GM21381 (cell line): ENCODE results near the gene APP.

Experiments used
- ATAC-seq: cut with Tn5 transposase; IDR thresholded peaks from one replicate; pipeline ENCODE4 v1.9.1; 2021; ENCODE audit warnings: mild to moderate bottlenecking, moderate library complexity; ENCODE audit not compliant: unreplicated experiment

APP gene

DNA sequence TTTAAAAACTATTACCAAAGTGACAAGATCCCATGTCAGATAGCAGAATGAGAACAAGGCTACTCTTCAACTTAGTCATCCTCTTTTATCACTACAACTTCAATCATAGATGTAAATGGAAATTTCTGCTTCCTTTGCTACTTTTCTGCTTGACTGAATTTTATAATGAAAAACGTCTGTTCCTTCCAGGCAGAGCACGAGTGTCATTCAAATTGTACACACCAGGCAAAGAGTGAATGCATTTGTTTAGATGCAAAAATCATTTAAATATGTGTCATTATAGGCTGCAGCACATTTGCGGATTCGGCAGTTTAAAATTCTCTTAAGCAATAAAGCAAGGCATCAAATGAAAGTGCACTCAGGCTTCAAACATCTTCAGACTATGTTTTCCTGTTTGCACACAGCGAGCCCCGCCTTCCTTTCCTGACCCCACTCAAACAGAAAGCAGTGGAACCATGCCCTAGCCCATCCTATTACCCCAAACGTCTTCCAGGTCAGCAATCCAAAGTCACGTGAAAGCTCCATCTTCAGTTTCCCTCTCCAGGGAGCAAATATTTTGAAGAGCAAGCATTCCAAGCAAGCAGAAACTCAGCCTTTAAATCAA lies 99.6 kb downstream of the APP start:
- ATAC-seq = peak; percentile 76

DNA sequence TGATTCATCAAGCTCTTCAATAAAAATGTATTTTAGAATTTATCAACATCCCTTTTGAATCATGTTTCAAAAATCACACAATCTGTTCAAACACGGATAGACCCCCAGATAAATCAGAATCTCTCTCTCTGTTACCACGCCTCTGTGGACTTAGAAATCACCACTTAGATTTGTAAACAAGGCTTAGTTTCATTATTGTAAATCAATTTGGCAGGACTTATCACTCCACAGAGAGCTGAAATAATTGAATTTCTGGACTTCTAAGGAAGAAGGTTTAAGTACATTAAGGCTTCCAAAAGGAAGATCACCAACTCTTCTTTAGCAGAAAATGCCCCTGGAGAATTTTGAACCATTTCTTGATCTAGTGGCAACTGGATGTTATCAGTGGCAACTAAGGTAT lies 100.4 kb downstream of the APP start:
- ATAC-seq = no peak

DNA sequence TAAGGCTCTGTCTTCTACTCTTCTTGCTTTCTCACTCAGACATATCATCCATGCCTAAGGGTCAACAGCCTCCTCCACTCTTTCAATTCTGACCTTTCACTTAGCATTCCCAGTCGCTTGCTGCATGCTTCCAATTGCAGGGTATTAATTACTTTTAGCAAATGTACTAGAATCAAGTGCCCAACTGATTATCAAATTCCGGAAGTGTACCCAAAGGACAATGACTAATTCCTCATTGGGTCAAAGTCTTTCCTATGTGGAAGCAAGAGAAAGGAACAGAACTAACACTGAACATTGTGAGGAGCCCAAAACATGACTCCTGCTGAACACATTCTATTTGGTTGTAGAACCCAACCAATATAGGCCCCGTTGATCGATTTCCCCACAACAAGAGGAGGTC lies 101.8 kb downstream of the APP start:
- no peak for ATAC-seq

DNA sequence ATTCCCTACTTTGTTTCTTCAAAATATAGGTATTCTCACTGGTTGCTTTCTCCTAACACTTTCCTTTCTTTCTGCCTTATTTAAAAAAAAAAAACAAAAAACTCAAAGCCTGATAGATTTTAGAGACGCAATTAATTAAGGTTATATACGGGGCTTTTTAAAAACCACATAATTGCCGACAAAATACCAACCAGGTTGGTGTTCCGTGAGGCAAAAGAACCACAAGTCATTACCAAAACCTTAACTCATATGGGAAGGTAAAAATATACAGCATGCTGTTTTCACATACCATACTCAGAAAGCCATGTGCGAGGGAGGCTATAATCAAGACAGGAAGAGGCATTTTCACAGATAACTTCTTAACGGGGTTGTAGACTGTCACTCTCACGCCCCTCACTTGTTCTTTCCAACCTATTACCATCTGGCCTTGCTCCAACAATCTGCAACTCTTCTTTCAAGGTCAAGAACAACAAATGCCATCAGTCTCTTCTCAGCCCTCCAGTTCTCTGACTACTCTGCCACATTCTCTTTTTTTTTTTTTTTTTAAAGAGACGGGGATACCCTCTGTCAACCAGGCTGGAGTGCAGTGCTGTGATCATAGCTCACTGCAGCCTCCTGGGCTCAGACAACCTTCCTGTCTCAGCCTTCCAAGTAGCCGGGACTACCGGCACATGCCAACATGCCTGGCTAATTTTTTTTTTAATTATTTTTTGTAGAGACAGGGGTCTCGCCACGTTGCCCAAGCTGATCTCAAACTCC lies 102.6 kb downstream of the APP start:
- no peak for ATAC-seq

DNA sequence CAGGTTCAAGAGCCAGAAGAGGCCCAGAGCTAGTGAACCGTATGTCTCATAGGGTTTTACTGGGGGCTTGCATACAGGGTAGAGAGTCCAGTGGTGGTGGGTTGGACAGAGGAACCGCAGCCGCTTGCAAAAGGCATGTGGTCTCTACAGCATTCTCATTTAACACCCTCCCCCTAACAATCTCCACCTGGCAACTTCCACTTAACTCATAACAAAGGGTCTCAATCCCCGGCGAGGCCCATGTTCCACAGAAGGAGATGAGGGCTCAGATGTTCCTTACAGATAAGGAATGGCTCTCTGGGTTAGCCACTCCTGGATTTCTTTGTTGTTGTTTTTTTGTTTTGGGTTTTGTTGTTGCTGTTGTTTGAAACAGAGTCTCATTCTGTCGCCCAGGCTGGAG lies 106.1 kb downstream of the APP start:
- no peak for ATAC-seq

DNA sequence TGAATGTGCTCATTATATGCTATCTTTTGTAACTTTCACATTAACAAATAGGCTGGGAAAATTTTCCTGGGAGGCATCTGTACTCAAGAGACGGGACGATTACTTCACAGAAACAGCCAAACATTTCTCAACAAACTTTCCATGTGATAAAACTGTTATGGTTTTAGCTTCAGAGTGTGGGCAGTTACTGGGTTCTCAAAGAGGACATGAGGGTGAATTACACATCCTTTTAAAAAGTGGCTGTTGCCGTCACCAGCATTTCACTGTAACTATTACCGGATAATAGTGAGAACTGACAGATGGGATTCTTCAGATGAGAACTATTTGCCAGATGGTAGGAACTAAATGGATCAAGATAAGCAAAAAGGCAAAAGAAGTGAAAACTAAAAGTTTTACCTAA lies 109.1 kb downstream of the APP start:
- ATAC-seq = no peak

DNA sequence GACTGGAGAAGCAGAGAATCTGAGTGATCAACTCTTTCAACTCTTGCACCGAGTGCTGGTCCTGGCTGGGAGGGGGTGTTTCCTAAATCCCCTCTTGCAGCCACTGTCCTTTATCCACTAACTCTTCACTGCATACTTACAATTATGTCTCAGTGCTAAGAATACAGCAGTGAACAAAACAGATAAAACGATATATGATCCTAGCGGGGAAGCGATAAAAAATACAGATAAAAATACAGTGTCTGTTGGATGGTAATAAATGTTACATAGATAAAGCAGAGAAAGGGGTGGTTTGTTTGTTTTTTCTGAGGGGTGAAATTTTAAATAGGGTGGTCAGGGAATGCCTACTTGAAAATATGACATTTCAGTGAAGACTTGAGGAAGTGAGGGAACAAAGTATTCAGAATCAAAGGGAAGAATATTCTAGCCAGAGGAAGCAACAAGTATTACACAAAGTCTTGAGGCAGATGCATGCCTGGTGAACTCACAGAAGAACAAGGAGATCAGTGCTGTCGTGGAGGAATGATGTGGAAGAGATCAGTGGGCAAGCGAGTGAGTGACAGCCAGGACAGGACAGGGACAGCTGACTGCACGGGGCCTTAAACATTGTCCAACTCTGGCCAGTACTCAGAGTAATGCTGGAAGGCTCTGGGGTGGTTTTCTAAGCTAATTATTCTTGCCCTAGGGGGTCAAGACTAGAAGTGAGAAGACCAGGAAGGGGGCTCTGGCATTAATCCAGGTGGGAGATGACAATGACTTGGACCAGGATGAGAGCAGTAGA lies 110.0 kb downstream of the APP start:
- no peak for ATAC-seq

DNA sequence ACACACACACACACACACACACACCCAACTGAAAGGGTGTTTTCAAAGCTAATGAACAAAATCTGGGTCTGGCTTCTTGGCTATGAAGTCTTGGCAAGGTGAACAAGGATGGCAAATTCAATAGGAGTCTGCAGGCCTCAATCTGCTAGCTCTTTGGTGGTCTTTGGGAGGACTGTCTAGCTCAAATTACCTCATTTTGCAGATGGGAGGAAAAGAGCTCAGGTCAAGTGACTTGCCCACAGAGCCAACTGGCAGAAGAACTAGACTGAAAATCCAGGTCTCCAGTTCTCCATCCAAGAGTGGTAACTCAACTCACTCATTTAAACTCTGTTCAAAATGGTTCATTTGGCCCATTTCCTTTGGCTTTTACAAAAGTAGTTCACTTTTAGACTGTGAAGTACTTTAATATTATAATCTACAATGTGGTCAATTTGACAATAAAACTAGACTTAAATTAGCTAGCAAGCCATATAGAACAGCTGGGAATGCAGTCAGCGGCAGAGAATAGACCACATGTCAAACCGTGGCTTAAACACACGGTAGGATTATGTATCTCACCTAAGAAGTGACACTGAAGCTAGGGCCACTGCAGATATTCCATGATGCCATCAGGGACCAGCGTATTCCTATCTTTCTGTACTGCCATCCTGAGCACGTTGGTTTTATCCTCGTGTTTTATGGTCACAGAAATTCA lies 112.9 kb downstream of the APP start:
- ATAC-seq = no peak

DNA sequence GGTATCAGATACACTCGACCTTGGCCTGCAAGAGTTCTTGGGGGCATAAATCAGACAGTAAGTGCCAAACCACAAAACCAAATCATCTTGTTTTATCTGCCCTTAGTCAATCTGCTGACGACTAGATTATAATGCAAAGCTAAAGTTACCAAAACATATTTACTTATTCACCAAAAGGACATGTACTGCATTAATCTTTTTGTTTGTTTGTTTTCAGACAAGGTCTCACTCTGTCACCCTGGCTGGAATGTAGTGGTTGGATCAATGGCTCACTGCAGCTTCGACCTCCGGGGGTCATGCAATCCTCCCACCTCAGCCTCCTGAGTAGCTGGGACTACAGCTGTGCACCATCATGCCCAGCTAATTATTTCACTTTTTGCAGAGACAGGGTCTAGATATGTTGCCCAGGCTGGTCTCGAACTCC lies 114.7 kb downstream of the APP start:
- ATAC-seq = no peak

DNA sequence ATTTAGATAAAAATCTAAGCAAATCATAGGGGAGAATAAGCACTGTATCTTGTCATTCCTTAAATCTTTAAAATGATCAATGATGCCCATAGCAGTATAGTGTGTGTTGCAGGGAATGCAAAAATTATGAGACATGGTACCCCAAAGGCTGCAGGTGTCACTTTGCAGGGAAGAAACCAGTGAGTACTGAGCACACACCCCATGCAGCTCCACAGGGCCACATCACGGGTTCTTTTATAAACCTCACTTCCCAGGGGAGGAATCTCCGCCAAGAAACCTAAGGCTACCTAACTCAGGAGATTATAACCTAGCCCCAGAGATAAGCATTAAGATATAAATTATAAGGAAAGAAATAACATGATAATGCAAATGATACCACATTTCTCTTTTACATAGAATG lies 115.6 kb downstream of the APP start:
- no peak for ATAC-seq

DNA sequence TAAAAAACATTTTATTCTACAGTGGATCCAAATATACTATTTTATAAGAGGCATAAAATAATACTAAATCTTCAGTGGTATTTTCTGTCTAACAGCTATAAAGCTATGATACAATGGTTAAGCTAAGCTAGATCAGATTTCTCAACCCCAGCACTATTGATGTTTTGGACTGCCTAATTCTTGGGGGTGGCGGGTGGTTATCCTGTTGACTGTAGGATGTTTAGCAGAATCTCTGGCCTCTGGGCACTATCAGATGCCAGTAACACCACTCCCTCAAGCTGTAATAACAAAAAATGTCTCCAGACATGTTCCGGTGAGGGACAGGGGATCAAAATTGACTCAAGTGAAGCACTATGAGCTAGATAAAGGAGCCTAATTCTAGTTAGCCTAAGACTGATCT lies 118.5 kb downstream of the APP start:
- no peak for ATAC-seq

DNA sequence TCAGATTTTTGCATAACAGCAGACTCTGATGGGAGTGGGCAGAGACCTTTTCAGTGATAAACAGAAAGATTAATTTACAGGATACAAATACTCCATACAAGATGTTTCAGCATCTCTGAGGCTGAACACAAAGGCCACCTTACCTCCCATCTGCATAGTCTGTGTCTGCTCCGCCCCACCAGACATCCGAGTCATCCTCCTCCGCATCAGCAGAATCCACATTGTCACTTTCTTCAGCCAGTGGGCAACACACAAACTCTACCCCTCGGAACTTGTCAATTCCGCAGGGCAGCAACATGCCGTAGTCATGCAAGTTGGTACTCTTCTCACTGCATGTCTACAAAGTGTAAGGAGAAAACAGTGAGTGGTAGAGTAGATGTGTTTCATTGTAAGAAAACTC lies 119.7 kb downstream of the APP start:
- ATAC-seq = no peak

DNA sequence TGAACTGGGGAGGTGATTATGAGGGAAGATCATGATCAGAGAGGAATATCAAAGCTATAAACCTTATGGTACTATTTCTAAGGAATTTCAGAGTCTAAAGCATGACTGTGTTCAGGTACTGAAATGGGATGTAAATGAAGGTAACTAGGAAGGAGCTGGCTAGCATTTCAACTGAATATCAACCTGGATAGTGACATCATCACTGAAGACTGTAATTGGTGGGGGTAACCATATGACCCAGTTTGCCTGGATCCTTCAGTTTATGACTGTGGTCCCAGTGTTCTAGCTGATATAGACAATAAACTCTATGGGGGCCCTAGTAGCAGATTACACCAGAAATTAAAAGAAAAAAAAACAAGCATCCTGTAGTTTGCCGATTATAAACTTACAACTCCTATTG lies 120.8 kb downstream of the APP start:
- no peak for ATAC-seq

DNA sequence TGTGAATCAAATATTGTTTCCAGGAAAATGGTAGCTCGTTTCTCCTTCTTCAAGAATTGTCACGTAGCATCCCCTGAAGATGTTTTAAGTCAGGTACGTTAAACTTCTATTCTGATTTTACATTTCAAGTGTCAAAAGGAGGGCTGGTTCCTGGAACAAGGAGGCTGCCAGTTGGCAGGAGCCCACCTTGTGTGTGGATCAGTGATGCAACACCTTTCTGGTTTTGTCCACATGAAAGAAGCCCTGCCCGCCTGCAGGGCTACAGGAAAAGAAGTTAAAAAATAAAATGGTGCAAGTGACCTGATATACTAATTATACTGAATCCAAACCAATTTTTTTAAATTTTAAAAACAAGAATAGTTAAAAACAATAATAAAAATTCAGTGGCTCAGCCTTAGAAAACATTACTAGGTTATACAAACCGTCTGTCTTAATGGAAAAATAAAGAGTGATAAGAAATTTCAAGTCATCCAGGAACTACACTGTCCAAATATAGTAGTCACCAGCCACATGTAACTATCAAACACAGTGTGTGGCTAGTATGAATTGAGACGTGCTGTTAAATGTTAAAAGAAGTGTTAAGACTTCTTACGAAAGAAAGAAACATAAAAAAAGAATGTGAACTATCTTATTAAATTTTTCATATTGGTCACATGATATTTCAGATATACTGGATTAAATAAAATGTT lies 123.1 kb downstream of the APP start:
- no peak for ATAC-seq

DNA sequence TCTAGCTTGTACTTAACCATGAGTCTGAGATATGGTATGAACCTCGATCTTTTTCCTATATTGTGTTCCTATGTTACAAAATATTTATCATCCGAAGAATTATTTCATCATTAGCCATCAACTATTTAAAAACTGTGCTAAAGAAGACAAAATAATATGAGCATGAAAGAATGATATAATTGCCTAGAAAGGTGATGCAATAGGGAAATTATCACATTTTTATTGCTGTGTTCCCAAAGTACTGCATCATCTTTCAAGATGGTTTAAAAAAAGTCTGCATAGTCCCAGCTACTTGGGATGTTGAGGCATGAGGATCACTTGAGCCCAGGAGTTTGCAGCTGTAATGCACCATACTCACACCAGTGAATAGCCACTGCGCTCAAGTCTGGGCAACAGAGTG lies 126.7 kb downstream of the APP start:
- no peak for ATAC-seq

DNA sequence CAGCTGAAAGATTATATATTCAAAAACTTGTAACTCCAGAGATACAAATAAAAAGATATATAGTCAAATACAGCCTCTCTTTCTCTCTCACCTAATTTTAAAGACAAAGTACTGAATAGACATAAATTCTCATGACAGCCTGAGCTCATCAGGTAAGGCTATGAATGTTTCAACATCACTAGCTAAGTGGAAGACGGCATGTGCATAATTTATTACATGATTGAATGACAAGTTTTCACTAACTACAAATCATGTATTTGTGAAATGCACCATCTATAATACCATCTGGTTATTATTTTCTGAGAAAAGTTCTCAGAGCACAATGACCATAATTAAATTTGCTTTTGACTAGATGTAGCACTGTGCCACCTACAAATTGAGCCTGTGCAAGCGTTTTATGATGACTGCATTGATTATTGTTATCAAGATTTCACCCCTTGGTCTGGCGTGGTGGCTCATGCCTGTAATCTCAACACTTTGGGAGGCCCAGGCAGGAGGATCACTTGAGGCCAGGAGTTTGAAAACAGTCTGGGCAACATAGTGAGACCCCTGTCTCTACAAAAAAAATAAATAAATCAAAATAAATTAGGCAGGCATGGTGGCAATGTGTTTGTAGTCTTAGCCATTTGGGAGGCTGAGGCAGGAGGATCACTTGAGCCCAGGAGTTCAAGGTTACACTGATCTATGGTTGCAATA lies 128.2 kb downstream of the APP start:
- ATAC-seq = no peak

DNA sequence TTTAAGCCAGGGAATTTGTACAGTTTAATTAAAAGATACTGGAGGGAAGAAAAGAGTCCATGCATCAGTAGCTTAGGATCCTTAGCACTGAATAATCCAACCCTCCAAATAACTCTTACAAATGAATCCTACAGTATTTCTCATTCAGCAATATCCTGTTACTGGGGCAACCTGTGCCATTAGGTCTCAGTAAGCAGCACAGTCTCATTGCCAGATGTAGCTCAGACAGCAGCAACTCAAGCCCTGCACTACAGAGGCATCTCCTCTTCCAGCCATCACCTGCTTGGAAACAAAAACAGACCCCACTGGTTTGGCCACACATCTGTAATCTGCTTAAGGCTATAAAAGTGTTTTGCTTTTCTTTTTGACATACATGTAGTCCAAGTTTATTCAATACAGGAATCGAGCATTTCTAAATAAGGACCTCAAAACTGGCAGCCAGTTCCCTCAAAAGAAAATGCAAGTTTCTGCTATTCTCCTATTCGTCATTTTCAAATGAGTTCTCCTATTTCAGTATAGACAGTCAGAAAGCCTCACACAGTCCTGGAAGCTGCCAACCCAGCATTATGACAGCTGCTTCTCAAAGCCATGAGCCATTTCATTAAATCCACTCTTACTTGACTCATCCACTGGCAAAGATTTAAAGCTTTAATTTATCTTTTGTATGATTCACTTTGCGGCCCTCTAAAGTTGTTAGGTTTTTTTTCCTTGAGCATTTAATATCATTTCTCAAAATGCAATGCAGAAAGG lies 129.0 kb downstream of the APP start:
- no peak for ATAC-seq

DNA sequence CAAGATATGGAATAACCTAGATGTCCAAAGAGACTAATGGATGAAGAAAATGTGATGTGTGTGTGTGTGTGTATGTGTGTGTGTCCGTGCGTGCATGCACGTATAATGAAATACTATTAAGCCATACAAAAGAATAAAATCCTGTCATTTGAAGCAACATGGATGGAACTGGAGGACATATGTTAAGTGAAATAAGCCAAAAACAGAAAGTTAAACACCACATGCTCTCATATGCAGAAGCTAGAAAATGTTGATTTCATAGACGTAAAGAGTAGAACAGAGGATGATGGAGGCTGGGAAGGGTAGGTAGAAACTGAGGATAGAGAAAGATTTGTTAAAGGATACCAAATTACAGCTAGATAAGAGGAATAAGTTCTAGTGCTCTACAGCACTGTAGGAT lies 133.7 kb downstream of the APP start:
- ATAC-seq = no peak

DNA sequence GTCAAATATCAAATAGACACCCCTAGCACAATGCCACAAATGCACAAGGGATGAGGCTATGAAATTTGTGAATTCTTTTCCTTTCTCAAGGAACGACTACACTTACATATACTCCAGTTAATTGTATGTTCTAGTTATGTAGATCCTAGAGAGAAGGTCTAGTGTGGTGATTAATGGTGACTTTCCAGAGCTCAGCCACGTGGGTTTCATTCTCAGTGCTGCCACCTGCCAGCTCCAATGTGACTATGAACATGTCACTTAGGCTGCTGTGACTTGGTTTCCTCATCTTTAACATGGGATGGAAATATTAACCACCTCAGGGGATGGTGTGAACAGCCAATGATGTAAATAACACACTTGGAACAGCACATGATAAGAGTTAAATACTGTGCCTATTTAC lies 138.3 kb downstream of the APP start:
- ATAC-seq = no peak

DNA sequence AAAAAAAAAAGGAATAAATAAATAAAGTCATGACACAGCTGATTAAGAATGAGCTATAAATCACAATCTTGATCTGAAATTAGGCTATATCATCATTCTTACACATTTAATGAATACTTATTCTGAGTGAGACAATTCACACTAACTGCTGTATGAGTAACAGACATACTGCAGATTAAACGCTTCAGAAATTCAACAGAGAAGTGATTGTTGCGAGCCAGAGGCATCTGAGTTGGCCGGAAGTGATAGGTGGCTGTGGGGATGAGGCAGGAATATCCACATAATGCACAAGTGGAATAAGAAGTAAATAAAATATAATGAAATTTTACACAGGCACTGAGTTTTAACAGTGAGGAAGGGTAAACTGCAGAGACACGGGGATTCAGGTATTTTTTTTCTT lies 142.4 kb downstream of the APP start:
- ATAC-seq = no peak
